Smooth muscle cell of the brain vasculature (primary cell): ENCODE data around the gene PARD6G.

ENCODE experiments used
- DNase-seq: peaks from one replicate; pipeline ENCODE4 v3.0.0-alpha.2; 2012; ENCODE audit warnings: low read depth, low spot score

PARD6G gene

DNA sequence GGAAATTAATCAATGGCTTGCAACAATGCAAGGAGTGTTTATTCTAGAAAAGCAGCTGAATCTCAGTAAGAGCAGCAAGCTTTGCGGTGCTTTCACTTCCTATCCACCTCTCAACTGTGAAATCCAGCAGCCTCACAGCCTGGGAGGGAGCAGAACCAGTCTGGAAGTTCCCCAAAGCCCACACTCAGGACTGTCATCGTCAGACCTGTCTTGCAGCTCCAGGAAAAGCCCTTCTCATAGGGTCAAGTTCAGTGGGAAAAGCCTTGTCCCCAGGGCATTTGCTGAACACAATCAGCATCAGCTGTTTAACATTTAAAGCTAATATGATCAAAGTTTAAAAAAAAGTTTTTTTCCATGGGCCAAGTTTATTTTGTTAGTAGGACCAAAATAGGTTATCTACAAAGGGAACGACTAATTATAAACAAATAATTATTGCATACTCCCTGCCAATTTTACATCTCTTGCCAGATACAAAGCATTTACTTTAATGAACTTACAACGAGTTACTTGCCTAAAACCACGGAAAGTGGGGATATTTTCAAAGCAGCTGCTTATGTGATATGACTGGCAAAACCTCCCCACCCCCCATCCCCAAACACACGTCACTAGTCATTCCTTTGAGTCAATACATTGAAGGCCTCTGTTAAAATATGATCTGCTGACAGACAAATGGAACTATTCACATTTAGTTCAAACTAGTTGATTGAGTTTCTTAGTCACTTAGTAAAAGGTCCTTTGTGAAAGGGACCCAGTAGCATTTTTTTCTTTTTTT, 36.8 kb downstream of the PARD6G start:
- no peak for DNase-seq

DNA sequence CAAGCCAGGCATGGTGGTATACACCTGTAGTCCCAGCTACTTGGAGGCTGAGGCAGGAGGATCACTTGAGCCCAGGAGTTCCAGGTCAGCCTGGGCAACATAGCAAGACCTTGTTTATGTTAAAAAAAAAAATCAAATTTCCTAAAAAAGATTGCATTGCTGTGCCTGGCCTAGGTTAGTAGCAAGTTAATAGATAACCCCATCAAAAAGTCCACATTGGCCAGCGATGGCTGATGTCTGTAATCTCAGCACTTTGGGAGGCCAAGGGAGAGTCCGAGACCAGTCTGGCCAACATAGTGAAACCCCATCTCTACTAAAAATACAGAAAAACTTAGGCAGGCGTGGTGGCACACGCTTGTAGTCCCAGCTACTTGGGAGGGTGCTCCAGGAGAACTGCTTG, 38.7 kb downstream of the PARD6G start:
- no peak for DNase-seq

DNA sequence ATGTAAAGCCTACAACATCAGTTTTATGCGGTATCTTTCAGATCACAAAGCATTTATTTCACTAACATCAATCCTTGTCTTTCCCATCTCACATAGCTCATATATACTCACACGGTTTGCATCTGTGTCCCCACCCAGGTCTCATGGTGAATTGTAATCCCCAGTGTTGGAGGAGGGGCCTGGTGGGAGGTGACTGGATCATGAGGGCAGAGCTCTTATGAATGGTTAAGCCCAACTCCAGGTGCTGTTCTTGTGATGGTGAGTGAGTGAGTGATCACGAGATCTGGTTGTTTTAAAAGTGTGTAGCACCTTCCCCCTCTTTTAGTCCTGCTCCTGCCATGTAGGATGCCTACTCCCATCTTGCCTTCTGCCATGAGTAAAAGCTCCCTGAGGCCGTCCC, 42.0 kb downstream of the PARD6G start:
- no peak for DNase-seq

DNA sequence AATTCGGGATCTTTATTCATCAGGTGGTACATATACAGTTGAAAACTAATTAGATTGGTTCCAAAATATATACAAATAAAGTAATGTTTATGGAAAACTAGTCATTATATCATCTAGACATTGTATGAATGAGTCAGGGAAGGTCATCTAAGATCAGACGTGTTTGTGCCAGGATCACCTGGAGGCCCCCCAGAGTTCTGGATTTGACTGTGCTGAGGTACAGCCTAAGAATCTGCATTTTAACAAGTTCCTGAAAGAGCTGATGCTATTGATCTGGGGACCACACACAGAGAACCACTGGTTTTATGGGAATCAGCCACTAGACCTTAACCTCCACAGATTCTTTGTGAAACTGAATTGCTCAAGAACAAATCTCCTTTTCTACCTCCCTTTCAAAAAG, 43.2 kb downstream of the PARD6G start:
- DNase-seq: no peak

DNA sequence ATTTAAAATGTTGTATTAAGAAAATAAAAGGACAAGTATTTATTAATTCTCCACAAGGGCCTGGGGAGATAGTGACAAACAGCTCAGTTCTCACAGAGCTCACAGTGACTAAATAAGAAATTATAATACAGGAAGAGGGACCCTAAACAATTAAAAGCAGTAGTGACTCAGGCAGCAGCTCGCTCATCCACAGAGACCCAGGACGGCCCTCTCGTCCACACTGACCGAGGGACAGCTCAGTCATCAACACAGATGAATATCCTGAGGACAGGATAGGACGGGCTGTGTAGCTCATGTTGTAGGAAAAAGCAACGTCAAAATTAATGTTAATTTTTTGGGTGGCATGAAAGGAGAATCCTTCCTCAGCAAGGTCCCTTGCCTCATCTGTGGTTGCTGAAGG, 44.1 kb downstream of the PARD6G start:
- DNase-seq: no peak

DNA sequence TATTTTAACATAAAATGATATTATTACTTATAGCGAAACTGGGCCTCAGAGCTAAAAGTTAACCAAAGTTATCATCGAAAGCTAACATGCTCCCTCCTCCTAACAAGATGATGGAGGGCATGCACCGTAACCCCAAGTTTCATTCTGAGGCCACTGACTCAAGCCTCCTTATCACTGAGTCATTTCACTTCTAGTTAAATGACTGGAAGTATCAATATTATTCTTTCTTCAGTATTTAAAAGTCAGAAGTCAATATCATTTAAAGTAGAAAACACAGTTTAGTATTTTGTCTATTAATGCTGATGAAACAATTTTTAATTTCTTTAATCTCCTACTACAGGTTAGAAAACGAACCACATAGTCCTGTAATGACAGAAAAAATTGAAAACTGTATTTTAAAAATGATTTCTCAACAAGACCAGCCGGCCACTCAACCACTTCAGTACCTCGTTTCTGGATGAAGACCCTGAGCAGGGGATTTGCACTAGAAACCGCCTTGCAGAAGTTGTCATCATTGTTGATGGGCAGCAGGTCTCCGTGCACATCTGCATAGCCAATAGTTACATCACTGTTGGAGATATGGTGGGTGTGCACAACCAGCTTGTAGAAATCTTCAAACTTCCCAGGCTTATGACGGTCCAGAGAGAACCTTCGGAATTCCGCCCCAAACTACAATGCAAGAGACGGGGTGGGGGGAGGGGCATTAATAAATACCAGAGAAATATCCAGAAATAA, 44.9 kb downstream of the PARD6G start:
- DNase-seq: no peak

DNA sequence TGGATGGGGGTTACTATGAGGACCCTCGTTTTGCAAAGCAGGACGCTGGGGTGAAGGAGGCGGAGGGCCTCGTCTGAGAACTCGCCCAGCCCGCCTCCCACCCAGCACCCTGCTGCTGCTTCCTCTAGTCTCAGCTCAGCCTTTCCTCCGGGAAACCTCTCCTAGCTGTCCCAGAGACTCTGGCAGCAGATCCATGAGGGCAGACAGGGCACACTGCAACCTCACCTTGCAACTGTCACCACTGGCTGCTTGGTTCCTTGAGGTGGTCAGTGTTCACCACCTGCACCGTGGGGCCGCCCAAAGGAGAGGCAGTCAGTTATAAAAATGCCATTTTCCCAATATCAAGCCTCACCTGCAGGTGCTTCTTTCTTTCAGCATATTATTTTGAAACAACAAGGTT, 45.6 kb downstream of the PARD6G start:
- no peak for DNase-seq

DNA sequence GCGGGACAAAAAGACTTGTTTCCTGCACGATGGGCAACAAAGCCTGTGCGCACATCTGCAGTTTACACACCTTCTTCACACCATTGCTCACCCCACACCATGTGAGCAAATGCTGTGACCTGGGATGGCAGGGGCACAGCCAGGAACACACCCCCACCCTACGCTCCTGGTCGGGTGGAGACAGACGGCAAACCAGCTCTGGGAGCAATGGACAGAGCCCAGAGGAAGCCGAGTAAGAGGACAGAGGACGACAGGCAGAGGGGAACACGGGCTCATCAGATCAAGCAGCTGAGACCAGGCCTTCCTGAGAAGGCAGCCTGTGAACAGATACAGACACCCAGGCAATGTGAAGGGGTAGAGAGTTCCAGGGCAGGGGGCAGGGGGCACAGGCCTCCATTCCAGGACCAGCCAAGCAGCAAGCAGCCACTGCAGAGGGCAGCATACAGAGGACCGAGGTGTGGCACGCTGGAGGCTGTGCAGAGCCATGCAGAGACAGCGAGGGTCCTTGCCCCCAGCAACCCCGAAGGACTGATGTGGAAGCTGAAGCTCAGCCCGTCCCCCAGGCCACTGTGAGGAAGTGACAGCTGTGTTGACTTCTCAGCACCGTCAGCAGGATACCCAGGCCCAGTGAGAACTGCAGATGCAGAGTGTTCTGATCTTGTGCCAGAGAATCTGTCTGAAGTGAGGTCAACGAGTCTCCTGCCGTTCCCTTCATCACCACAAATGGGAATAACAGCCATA, 46.2 kb downstream of the PARD6G start:
- no peak for DNase-seq

DNA sequence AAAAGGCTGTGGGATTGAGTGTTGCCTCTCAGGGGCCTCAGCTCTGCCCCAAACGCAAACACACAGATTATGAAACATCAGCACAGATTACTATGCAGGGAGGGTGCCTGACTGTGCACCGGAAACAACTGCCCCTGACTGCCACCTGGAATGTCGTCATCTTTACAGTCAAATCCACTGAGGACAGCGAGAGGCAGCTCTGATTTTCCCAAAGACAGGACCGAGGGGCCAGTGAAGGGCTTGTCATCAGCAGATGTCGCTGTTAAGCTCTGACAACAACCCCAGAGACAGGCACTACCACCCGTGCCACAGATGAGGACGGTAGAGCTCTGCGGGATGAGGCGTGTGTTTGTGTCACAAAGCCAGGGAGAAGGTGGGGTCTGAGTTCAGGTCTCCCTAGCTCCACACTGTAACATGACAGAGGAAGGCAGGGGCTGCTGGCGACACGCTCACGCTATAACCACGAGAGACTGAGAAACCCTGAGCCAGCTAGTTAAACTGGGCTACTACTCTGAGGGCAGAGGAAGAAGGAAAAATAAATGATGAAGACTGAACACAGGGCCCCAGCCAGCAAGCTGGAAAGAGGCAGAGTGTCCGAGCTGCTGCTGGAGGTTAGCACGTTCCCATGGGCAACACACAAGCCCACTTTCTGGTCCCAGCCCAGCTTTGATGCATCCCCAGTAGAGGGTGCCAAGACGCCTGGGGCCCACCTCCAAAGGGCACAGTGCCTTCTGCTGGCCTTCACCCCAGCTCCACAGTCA, 47.0 kb downstream of the PARD6G start:
- DNase-seq: no peak

DNA sequence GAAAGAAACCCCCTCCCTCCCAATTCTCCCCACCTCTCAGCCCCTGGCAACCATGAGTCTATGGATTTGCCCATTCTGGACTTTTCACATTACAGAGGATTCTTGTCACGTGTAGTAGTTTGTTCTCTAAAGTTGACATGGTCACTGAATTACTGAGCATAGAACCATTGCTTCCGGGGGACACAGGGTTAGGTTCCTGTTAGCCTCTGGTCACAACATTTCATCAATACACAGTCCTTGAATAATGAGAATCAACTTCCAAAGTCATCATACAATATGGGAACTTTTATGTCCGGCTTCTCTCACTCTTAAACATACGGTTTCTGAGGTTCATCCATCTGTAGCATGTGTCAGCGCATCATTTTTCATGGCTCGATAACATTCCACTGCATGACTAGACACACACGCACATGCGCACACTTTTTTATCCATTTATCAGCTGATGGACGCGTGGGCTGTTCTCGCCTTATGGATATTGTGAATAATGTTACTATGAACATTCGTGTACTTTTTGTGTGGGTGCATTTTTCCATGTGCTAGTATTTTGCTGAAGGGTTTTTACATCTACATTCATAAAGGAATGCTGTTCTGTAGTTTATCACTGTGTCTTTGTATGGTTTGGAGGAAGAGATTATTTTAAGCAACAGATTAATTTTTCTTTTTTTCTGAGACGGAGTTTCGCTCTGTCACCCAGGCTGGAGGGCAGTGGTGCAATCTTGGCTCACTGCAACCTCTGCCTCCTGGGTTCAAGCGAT, 48.1 kb downstream of the PARD6G start:
- DNase-seq: no peak

DNA sequence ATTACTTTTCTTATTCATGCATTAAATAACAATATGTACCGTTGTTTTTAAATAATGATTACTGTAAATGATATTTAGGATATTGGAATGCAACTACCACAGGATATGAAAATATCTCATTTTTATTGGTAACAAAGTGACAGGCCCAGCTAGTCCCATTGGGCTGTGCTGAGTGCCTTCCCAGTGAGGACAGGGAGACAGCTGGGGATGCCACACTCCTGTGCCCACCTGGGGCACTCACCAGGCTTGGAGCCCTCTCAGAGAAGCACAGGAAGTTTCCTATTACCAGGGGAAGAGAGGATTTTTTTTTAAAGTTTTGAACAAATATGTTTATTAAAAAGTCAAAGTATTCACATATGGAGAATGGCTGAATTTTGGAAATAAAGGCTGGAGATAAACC, 48.9 kb downstream of the PARD6G start:
- no peak for DNase-seq

DNA sequence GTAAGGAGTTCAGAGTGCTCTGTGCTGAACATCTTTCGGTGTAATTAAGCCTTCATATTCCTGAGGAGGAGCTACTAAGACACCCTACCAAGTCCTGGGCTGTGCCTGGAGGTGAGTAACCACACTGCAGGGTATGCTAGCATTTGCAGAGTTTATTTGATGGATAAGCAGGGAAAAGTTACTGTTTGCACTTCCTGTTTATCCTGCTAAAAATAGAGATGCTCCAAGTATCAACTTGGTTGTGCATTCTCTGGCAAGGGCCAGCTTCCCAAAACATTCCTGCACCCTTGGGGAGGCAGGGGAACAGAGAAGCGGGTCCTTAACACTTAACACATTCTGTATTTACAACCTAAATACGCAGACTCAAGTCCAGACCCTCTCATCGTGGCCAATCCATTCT, 49.8 kb downstream of the PARD6G start:
- no peak for DNase-seq

DNA sequence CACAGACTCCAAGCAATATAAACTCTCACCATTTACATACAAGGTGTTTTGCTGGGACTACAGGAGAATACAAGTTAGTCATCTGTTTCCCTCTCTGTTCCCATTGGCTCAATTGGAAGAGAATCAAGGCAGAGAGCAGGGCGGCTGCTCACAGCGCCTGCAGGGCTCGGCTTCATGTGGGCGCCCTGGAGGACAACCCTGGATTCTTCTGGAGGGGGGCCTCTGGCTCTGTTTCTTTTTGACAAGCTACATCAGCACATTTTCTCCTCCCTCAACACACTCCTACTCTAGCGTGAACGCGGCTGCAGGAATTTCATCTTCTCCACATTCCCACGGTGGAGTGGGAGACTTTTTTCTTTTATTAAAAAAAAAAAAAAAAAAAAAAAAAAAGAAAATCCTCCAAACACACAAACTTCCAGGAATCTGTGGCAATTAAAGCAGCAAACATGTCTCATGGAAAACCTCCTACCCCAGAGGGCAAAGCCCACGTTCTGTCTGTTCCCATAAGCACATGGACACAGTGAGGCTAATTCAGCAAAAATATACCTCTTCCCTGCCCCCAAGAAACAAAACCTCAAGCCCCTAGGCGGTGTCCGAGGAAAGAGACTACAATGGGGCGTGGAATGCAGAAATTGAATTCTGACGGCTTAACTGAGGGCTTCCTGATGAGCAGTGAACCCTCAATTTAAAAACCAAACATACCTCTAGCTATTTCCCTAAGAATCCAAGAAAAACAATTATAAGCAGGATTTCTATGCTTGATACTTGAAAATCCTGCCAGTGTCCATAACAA, 50.6 kb downstream of the PARD6G start:
- DNase-seq: no peak

DNA sequence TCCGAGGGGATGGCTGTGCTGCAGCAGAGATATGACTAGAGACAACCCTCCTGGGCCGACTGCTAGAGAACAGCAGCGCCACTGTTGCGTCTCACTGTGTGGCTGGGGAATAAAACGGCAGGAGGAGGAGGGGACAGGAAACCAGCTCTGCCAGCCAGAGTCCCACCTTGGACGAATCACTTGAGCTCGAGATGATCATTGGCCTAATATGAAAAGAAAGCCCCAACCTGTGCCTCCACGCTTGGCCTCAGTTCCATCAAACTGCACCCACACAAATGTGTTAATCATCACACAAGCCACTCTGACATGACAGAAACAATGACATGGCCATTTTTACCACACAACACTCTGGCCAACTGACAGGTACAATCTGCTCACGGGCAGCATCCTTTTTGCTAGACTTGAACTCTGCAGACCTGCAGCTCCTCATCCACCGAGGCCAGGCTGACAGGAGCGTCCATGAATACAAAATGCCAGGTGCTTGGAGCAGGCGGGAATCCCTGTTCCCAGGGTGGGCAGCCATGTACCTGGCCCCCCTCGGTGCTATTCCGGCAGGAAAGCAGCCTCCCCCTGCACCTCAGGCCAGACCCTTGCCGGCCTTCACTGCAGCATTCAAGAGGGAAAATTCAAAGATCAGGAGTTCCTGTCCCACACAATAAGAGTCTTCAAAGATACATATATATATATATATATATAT, 52.3 kb downstream of the PARD6G start:
- no peak for DNase-seq

DNA sequence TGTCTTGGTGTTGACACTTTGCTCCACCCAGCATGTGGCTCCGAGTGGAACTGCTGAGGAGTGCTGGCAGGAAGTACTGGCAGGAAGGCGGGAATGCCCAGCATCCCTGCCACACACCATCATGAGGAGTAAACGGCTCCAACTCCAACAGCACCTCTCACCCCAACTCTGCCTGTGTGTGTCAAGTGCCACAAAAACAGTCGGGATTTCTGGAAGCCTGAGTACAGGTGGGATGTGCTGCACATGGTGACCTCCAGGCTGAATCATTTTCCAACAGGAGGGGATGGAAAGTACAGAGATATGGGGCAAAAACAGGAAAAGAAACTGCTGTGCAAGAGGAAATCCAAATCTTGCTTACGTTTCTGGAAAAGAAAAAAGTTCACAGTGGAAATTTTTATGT, 53.6 kb downstream of the PARD6G start:
- DNase-seq: no peak

DNA sequence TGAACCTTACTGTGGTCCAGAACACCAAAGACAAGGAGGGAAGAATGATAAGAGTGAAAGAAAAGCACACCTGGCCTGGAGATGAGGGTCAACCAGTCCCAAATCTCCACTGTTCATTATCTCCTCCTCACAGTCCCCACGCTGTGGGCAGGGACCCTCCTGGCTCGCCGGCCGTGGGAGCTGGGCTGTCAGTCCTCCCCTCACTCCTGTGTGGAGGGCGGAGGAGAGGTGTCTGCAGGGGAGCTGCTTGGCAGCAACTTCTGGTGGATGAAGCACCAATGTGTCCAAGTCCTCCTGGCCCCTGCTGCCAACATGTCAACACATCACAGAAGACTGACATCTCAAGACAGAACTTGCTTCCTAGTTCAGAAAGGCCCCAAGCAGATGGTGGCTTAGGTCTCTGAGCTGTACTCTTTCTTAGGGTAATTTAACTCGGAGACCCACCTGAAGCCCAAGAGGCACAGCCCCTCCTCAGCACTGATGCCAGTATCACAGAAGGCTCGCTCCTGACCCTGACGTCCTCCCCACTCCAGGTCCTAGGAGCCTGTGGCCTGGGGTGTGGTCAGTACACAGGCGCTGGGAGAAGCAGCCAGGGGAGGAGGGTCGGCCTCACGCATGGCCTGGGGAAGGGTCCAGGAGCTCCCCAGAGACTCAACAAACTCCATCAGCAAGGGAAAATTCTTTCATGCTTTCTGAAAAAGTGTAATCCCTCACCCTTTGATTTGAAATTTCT, 54.5 kb downstream of the PARD6G start:
- DNase-seq: no peak

DNA sequence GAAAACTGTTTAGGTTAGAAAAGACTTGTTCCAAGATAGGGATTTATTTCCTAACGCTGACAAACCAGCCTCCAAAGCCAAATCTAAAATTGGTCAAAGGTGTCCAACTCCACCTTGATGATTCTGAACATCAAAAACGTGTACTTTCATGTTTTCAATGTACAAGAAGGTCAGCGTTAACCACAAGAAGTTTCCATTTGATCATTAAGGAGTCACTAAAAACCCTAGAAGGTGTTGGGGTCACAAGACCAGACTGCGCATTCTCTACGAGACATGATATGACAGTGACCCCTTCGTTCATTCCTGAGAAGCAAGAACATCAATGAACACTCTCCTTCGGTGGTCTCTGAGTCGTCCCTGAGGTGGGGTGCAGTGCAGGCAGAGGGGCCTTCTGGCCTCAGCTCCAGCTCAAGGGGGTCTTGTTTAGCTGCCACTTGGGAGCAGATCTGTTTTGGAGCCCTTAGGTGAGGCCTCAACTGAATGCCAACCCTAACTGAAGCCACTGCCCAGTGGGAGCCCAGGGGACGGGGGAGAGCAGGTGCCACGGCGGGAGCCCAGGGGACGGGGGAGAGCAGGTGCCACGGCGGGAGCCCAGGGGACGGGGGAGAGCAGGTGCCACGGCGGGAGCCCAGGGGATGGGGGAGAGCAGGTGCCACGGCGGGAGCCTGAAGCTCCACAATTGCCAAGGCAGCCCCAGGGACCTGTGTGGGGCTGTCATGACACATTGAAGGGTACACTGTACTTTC, 55.2 kb downstream of the PARD6G start:
- no peak for DNase-seq

DNA sequence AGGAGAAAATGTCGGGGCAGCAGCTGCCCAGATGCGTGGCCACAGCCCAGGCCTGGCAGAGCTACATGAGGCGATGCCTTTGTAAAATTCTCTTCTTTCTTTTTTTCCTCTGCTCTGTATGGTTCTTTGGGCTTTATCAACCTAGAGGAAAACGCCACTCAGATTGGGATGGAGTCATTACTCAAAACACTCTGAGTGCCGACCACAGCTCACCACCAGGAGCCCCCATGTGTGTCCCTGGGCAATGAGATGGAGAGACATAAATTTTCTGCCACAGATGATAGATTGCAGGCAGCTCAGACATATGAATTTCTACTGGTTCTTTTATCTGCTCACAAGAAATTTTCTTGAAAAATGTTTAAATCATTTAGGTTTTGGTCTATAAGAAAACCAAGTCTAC, 56.0 kb downstream of the PARD6G start:
- DNase-seq: no peak
